Stimulated activated naive B cell treated with anti-CD40 and anti-IgM and Interleukin-4, amounts not matched to agents 10 μg/mL and 1 μg/mL and 100 μg/mL, for 72 hours (primary cell): Measurements from ENCODE around the gene NDUFS6.
A peak's percentile ranks its signal among the peaks of the same experiment; 100 is the strongest.
"Not testable (repeated sequence)": the region's sequence is repeated elsewhere in the genome, so short reads cannot be mapped to it uniquely, and the experiment has no call there.

Experiments used
- ATAC-seq, 2 donors: fragments of 150-1000 bp; cut with Tn5 transposase; replicated peaks; 2 replicates each; pipeline ENCODE4 v1.10.0; 2021; ENCODE audit warnings: moderate library complexity in 1 of 2
- DNase-seq: peaks from one replicate; pipeline ENCODE4 v3.0.0; 2021
- H3K27ac Mint-ChIP-seq: one replicate; pipeline ENCODE4 v1.8.0; 2022; ENCODE audit warnings: mild to moderate bottlenecking, mixed read lengths
- H3K27me3 Mint-ChIP-seq, 2 donors: one replicate each; pipeline ENCODE4 v1.8.0; 2022; ENCODE audit warnings: mixed read lengths in 2 of 2
- H3K36me3 Mint-ChIP-seq, 2 donors: one replicate each; pipeline ENCODE4 v1.8.0; 2022; ENCODE audit warnings: mixed read lengths in 2 of 2, mild to moderate bottlenecking in 1 of 2
- H3K4me1 Mint-ChIP-seq, 2 donors: one replicate each; pipeline ENCODE4 v1.8.0; 2022; ENCODE audit warnings: mixed read lengths in 2 of 2, mild to moderate bottlenecking in 1 of 2
- H3K4me3 Mint-ChIP-seq, 2 donors: one replicate each; pipeline ENCODE4 v1.8.0; 2022; ENCODE audit warnings: mild to moderate bottlenecking in 2 of 2, mixed read lengths in 2 of 2, moderate library complexity in 1 of 2
- H3K9me3 Mint-ChIP-seq, 2 donors: one replicate each; pipeline ENCODE4 v1.8.0; 2022; ENCODE audit warnings: mixed read lengths in 2 of 2, mild to moderate bottlenecking in 1 of 2

NDUFS6 gene

DNA sequence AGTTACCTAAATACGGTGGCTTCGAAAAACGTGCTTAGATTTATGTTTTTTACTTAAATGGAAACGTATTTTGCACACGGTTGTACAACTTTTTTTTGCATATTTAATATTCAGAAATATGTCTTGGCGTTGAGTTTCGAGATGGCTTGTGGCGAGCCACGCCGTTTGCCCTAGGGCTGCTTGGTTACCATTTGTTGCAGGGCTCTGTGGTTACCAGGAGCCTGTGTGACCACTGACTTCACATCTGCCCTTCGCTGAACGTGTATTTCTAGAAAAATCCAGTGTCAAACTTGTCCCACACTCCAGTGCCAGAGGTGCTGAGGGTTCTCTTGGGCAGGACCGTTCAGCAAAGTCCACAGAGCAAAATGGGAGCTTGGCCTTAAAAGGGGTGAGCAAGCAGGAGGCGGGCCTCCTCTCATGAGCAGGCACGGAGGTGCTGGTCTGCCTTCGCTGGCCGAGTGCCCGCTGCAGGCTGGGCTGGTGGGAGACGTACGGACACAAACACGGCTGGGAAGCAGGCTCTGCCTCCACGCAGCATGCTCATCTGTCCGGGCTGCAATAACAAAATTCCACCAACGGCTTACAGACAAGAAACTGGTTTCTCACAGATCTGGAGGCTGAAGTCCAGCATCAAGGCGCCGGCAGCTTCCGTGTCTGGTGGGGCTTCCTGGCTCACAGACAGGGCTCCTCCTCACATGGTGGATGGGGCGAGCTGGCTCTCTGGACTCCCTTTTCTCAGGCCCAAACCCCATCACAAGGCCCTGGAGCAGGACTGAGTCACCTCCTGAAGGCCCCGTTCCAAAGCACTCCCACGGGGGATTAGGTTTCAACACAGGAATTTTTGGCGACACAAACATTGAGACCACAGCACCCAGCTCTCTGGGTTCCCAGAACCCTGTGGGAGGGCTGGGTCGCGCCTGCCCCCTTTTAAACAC lies 7.0 kb upstream of the NDUFS6 start:
- DNase-seq (no peak), ATAC-seq (no peak)
- Mint-ChIP-seq H3K36me3 (peaks cover 35 to 54% of the 10 kb centered on the region in 2 donors), H3K9me3 (peaks cover 4 to 7% of the 10 kb centered on the region in 2 donors), H3K4me3 (no peak overlapping the region), H3K27me3 (no peaks in the 10 kb centered on the region), H3K4me1 (peaks cover 37 to 41% of the 10 kb centered on the region in 2 donors), H3K27ac (no peak overlapping the region)

DNA sequence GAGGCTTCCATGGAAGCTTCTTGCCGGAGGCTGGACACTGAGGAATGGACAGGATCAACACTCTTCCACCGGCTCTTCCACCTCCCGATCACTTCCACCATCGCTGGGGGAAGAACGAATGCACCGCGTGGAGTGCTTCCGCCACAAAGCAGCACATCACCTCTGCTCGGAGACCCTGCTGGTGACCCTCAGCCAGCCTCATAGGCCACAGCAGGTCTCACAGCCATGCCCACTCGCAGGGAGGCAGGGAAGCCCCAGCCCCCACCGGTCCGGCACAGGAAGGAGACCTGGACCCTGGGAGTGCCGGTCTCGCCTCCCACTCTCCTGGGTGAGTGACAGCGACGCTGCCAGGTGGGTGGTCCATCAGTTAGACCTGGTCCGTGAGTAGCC lies 6.3 kb upstream of the NDUFS6 start:
- Mint-ChIP-seq H3K4me3 (no peak overlapping the region), H3K4me1 (peaks cover 35 to 46% of the 10 kb centered on the region in 2 donors), H3K27ac (no peak overlapping the region), H3K36me3 (peaks cover 38 to 59% of the 10 kb centered on the region in 2 donors), H3K27me3 (no peaks in the 10 kb centered on the region), H3K9me3 (peaks cover 4 to 7% of the 10 kb centered on the region in 2 donors)
- no peak for DNase-seq
- ATAC-seq = no peak

DNA sequence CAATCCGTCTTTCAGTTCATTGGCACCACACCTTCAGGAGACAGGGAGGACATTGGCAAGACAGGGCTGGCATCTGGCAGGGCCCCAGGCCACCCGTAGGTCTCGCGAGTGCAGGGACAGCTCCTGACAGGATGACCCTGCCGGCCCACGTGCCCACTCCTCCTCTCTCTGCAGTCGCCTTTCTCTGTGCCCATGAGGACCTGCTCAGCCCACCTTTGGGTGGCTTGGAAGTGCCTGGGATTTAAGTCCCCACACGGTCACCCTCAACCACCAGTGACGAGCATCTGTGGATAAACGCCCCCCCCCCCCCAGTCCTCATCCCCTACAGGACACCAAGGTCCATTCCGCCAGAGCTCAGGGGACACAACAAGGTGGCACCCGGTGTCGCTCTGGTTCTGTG lies 5.7 kb upstream of the NDUFS6 start:
- no peaks in the 10 kb centered on the region for H3K27me3 Mint-ChIP-seq
- peaks cover 36 to 46% of the 10 kb centered on the region in 2 donors for H3K4me1 Mint-ChIP-seq
- DNase-seq = no peak
- no peak overlapping the region for H3K27ac Mint-ChIP-seq
- ATAC-seq = no peak
- peaks cover 4 to 7% of the 10 kb centered on the region in 2 donors for H3K9me3 Mint-ChIP-seq
- peaks cover 38 to 60% of the 10 kb centered on the region in 2 donors for H3K36me3 Mint-ChIP-seq
- H3K4me3 Mint-ChIP-seq = no peak overlapping the region

DNA sequence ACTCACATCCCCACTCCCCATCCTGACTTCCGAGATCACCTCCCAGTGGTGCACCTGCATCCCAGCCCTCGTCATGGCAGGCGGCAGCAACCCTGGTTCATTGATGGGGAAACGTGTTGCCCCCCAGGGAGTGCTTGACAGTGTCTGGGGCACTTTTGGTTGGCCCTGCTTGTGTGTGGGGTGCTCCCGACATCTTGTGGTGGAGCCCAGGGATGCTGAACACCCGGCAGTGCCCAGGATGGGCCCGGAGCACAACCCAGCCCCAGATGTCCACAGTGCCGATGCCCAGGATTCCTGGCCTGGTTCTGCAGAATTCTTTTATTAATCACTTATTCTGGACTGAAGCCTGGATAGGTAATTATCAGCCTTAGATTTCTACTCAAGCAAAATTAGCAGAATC lies 5.3 kb upstream of the NDUFS6 start:
- H3K4me3 Mint-ChIP-seq = no peak overlapping the region
- peaks cover 38 to 46% of the 10 kb centered on the region in 2 donors for H3K4me1 Mint-ChIP-seq
- H3K36me3 Mint-ChIP-seq = peaks cover 38 to 60% of the 10 kb centered on the region in 2 donors
- H3K27ac Mint-ChIP-seq = no peak overlapping the region
- peaks cover 4 to 7% of the 10 kb centered on the region in 2 donors for H3K9me3 Mint-ChIP-seq
- H3K27me3 Mint-ChIP-seq = no peaks in the 10 kb centered on the region
- ATAC-seq = no peak
- no peak for DNase-seq

DNA sequence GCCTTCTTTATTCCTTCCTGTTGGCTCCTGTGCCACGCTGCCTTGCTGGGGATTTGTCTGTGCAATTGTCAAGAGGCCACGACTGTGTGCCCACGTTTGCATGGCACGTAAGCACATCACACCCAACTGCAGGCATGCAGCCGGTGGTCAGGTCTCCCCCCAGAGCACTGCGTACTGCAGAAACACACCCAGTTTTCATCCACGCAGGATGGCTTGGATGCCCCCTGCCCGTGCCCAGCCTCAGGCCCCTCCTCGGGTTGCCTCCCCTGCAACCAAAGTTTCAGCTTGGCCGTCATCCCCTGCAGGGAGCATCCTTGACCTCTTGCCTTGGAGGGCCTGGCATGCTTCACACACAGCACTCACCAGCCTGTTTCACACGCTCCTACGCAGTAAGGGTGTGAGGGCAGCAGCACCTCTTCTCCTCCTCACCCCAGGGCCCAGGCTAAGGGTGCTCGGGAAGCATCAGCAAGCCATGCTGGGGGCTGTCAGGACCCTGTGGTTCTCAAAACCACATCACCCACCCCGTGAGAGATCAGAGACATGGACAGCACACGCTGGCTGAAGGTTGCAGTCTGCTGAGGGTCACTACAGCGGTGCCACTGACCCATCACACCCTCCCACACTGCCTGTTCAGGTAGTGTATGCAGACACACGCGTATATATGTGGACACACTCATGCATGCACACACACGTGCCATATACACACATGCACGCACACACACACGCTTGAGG lies 4.7 kb upstream of the NDUFS6 start:
- H3K36me3 Mint-ChIP-seq = peaks cover 38 to 60% of the 10 kb centered on the region in 2 donors

DNA sequence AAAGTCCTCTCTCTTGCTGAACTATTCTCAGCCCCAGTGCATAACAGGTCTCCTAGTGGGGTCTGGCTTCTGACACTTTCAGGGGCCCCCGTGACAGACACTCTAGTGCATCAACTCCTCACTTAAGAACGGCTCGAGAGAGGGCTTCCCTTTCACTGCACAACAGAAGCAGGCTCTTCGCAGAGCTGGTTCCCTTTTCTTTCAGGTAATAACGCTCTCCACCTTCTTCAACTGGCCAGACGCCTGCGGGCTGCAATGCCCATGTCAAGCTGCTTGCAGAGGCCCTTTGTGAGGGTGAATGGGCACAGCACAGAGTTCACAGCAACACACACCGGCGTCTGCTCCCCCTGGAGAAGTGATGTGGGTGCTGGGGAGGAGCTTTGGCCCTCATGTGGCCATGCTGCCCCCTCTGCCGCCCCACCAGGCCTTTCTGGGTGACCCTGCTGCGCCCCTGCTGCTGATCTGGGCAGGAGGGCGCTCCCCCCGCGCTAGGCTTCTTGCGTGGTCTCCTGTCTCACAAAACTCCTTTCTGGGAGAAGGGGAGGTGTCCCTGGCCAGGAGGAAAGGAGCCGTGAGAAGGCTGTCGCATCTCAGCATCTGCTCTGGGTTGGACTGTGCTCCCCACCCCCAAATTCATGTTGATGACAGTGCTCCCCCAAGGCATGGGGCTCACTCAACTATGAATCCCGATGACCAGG lies 4.0 kb upstream of the NDUFS6 start:
- no peaks in the 10 kb centered on the region for H3K27me3 Mint-ChIP-seq
- peaks cover 34 to 48% of the 10 kb centered on the region in 2 donors for H3K4me1 Mint-ChIP-seq
- no peak for DNase-seq
- H3K36me3 Mint-ChIP-seq = peaks cover 38 to 58% of the 10 kb centered on the region in 2 donors
- no peak overlapping the region for H3K4me3 Mint-ChIP-seq
- peak overlapping the region; percentile 51 for H3K27ac Mint-ChIP-seq
- no peak for ATAC-seq
- H3K9me3 Mint-ChIP-seq = peaks cover 4 to 7% of the 10 kb centered on the region in 2 donors

More for the DNA sequence above, 4.7 kb upstream of the NDUFS6 start:
- no peak for ATAC-seq
- Mint-ChIP-seq H3K9me3 (peaks cover 4 to 7% of the 10 kb centered on the region in 2 donors), H3K27me3 (no peaks in the 10 kb centered on the region), H3K4me3 (no peak overlapping the region), H3K4me1 (peaks cover 38 to 46% of the 10 kb centered on the region in 2 donors), H3K27ac (no peak overlapping the region)
- no peak for DNase-seq

DNA sequence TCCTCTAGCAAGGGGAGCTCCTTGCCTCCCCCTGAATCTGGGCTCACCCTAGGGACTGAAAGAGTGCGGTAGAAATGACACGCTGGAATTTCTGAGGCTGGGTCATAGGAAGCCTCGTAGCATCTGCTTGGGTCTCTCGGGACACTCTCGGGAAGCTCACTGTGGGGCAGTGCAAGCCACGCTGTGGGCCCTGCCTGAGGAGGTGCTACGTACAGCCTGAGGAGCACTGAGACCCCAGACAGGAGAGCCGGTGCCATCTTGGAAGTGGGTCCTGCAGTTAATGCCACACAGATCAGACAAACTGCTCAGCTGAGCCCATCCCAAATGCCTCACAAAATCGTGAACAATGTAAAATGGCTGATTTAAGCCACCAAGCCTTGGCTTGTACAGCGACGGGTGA lies 3.4 kb upstream of the NDUFS6 start:
- Mint-ChIP-seq H3K4me3 (no peak overlapping the region), H3K27ac (no peak overlapping the region), H3K4me1 (peaks cover 30 to 46% of the 10 kb centered on the region in 2 donors), H3K36me3 (peaks cover 36 to 54% of the 10 kb centered on the region in 2 donors), H3K27me3 (no peaks in the 10 kb centered on the region), H3K9me3 (peaks cover 3% of the 10 kb centered on the region in 2 donors)
- DNase-seq (no peak), ATAC-seq (no peak)

DNA sequence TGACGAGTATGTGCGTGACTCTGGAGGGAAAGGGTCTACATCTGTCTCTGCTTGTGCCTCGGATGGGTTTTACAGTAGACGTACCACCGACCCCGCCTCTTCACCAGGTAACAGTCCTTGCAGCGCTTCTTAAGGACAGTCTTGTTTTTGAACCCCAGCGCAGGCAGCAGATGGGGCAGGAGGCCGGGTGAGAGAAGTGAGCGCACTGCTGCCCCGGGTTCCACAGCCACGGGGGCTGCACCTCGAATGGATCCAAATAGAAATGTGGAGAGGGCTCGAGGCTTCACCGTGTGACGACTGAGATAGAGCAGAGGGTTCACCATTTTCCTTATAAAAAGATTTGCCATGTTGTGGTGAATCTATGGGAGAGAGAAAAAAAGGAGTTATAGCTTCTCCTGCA lies 2.6 kb upstream of the NDUFS6 start:
- H3K36me3 Mint-ChIP-seq = peaks cover 40 to 54% of the 10 kb centered on the region in 2 donors
- not testable (repeated sequence) for H3K9me3 Mint-ChIP-seq, DNase-seq, H3K27me3 Mint-ChIP-seq, ATAC-seq
- peak overlapping the region; percentile 82 for H3K27ac Mint-ChIP-seq
- peak overlapping the region; percentile 92 to 98 for H3K4me3 Mint-ChIP-seq
- peaks cover 29 to 46% of the 10 kb centered on the region in 2 donors for H3K4me1 Mint-ChIP-seq

DNA sequence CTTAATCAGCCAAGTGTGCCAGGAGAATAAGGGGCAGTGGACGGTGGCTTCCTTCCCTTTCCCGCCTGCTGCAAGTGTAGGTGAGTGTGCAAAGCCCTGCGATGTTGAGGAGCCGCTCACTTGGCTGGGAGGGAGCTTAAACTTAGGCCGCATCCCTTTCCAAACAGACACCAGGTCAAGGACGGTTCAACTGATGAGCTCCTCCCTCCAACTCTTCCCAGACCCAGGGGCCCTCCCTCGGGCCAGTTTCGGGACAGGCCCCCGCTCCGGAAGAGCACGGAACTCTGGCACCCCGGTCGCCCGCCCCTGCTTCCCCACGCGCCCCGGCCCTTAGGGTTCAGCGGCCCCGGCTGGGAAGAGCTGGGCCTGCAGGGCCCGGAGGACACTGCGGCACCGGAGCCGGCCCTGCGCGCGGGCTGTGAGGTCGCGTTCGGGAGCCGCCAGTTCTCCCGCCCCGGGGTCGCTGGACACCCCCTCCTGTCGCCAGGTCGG lies 2.1 kb upstream of the NDUFS6 start:
- ATAC-seq (peak; percentile 41 to 49), DNase-seq (peak; percentile 14)
- Mint-ChIP-seq H3K4me3 (peak overlapping the region; percentile 92 to 98), H3K9me3 (no peaks in the 10 kb centered on the region), H3K27me3 (no peaks in the 10 kb centered on the region), H3K27ac (peak overlapping the region; percentile 98), H3K4me1 (peaks cover 34 to 51% of the 10 kb centered on the region in 2 donors), H3K36me3 (peaks cover 46 to 60% of the 10 kb centered on the region in 2 donors)

DNA sequence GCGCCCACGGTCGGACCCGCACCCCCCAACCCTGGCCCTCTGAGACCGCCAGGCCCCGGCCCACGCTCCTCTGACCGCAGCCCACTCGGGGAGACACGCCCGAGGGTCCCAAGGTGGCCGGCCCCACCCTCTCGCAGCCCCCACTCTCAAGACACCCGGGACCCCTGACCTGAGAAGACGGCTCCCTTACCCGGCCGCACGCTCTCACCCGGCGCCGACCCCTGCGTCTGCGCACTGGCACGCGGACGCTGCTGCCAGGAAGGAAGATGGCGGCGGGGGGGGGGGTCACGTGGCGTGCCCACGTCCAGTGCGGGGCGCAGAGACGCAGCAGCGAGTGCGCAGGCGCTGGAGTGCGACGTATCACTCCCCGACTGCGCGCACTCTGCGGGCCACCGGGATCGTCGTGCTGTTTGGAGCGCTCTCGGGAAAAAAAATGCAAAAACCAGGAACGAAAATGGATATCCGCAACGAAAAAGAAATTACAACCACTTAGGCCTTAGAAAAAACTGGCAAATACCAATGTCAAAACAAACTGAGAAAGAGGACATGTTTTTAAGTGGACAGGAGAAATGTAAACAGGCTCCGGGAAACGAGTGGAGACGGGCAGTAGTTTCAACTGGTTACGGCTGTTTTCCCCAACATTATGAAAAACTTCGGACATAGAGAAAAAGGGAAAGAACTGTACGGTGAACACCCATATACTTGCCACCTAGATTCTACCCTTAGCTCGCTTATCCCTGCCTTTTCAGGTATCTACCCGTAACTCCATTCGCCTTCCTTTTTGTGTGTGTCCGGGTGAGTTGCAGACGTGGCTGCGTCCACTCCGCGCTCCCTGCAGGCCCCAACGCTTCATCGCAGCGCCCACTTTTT lies 1.4 kb upstream of the NDUFS6 start, which contains the start of gene MRPL36:
MRPL36 (minus strand) TSS at position 236 of the 870 bp plus-strand sequence. CDS start 902 bp downstream, outside the sequence.
- peaks cover 36 to 52% of the 10 kb centered on the region in 2 donors for H3K4me1 Mint-ChIP-seq
- H3K4me3 Mint-ChIP-seq = peak within 1 kb of the TSS; percentile 92 to 98
- H3K9me3 Mint-ChIP-seq = no peaks in the 10 kb centered on the region
- DNase-seq (peak; percentile 79), ATAC-seq (peak; percentile 70 to 75)
- H3K36me3 Mint-ChIP-seq = peaks cover 48 to 59% of the 10 kb centered on the region in 2 donors
- H3K27me3 Mint-ChIP-seq = no peaks in the 10 kb centered on the region
- H3K27ac Mint-ChIP-seq = peak within 1 kb of the TSS; percentile 98

DNA sequence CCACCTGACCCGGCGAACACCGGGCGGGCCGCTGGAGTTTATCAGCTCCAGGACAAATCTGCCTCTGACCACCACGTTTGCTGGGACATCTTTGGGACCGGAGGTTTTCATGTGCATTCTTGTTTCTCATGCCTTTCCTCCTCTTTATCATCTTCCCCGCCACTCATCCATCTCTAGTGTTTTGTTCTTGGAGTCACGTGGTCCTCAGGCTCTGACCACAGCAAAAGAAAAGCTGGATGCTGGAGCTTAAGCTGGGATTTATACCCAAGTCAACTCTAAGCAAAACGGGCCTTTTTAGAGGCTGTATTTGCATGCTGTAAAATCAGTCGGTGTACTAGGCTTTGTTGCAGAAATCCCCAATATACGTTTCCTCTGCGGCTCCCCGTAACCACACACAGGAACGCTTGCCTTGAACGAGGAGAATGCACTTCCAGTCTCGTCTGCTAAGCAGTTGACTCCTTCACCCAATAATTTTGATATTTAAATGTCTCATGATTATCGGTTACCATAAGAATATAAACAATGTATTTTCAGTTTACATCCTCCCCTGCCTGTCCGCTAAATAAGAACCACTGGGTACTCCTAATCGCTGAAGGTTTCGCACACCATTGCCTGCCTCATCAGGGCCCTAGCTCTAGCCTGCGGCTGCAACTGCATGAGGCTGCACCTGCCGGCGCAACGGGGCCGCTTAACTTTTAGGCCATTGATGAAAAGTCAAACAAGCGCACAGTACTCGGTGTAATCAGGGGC lies 560 bp upstream of the NDUFS6 start:
- DNase-seq (peak; percentile 26), ATAC-seq (peak; percentile 61 to 66)
- Mint-ChIP-seq H3K27me3 (no peaks in the 10 kb centered on the region), H3K4me3 (peak overlapping the region; percentile 92 to 98), H3K36me3 (peaks cover 46 to 54% of the 10 kb centered on the region in 2 donors), H3K27ac (peak overlapping the region; percentile 86), H3K4me1 (peaks cover 36 to 52% of the 10 kb centered on the region in 2 donors), H3K9me3 (no peaks in the 10 kb centered on the region)

DNA sequence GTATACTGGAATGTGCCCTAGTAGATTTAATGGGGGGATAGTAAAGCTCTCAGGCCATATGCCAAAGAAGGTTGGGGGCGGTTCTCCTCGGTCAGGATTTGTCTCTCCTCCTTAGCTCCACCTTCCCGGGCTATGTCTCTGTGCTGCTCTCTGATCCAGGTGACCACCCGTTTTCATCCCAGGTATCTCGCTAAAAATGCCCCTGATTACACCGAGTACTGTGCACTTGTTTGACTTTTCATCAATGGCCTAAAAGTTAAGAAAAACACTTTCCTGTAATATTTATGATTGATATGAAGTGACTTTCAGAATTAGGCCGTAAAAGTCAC lies 724 bp downstream of the NDUFS6 start:
- Mint-ChIP-seq H3K27me3 (no peaks in the 10 kb centered on the region), H3K36me3 (peaks cover 47 to 51% of the 10 kb centered on the region in 2 donors), H3K4me3 (peak overlapping the region; percentile 92 to 98), H3K27ac (peak overlapping the region; percentile 86), H3K4me1 (peaks cover 35 to 54% of the 10 kb centered on the region in 2 donors), H3K9me3 (no peaks in the 10 kb centered on the region)
- ATAC-seq = no peak
- no peak for DNase-seq
